H9 (cell line): Measurements from ENCODE around the gene TLX2. TPM values are rescaled to one million over a fixed set of nuclear protein-coding genes. Genes with fewer than 3 reads are reported as not detected.
A peak's percentile ranks its signal among the peaks of the same experiment; 100 is the strongest.

Experiments used
- DNase-seq: peaks from one replicate; pipeline ENCODE4 v3.0.0-alpha.2; 2017
- H2AFZ ChIP-seq: one replicate; pipeline ENCODE4 v1.6.1; 2013; ENCODE audit warnings: mild to moderate bottlenecking, low read length, control low read depth, moderate library complexity
- H2AK5ac ChIP-seq: 2 replicates; pipeline ENCODE4 v1.6.1; 2013; ENCODE audit warnings: low read length, control low read depth, mixed read lengths; ENCODE audit not compliant: insufficient read length
- H2BK120ac ChIP-seq: one replicate; pipeline ENCODE4 v1.6.1; 2013; ENCODE audit warnings: low read depth, mild to moderate bottlenecking, low read length, control low read depth, inconsistent platforms; ENCODE audit not compliant: poor library complexity, severe bottlenecking
- H2BK12ac ChIP-seq: 2 replicates; pipeline ENCODE4 v1.6.1; 2013; ENCODE audit warnings: low read length, control low read depth, mixed read lengths, low read depth; ENCODE audit not compliant: insufficient read length
- H2BK15ac ChIP-seq: 2 replicates; pipeline ENCODE4 v1.6.1; 2013; ENCODE audit warnings: low read depth, low read length, control low read depth
- H2BK20ac ChIP-seq: one replicate; pipeline ENCODE4 v1.6.1; 2013; ENCODE audit warnings: low read depth, mild to moderate bottlenecking, low read length, control low read depth, inconsistent platforms; ENCODE audit not compliant: poor library complexity, severe bottlenecking
- H2BK5ac ChIP-seq: 2 replicates; pipeline ENCODE4 v1.6.1; 2013; ENCODE audit warnings: low read length, control low read depth, mixed read lengths; ENCODE audit not compliant: insufficient read length
- H3K14ac ChIP-seq: 2 replicates; pipeline ENCODE4 v1.6.1; 2013; ENCODE audit warnings: low read length, control low read depth; ENCODE audit not compliant: insufficient read depth
- H3K18ac ChIP-seq: 2 replicates; pipeline ENCODE4 v1.6.1; 2013; ENCODE audit warnings: low read depth, mild to moderate bottlenecking, mixed read lengths, low read length, control low read depth; ENCODE audit not compliant: insufficient read length
- H3K23ac ChIP-seq: 2 replicates; pipeline ENCODE4 v1.6.1; 2013; ENCODE audit warnings: low read length, control low read depth, mixed read lengths, low read depth; ENCODE audit not compliant: insufficient read length
- H3K23me2 ChIP-seq: 2 replicates; pipeline ENCODE4 v1.6.1; 2013; ENCODE audit warnings: low read depth, mild to moderate bottlenecking, mixed read lengths, low read length, control low read depth; ENCODE audit not compliant: insufficient read length, poor library complexity, severe bottlenecking
- H3K27ac ChIP-seq: 2 replicates; pipeline ENCODE4 v1.5.1; 2013; ENCODE audit warnings: low read length, control low read depth, mixed read lengths, low read depth; ENCODE audit not compliant: insufficient read length
- H3K27me3 ChIP-seq: 2 replicates; pipeline ENCODE4 v1.6.1; 2013; ENCODE audit warnings: low read length, control low read depth, inconsistent platforms; ENCODE audit not compliant: insufficient read depth
- H3K4ac ChIP-seq: 2 replicates; pipeline ENCODE4 v1.6.1; 2013; ENCODE audit warnings: low read depth, mild to moderate bottlenecking, control low read depth, inconsistent platforms, low read length, moderate library complexity
- H3K4me1 ChIP-seq: 2 replicates; pipeline ENCODE4 v1.6.1; 2013; ENCODE audit warnings: low read length, control low read depth, inconsistent platforms; ENCODE audit not compliant: insufficient read depth
- H3K4me2 ChIP-seq: 2 replicates; pipeline ENCODE4 v1.6.1; 2013; ENCODE audit warnings: low read length, control low read depth, mixed read lengths; ENCODE audit not compliant: insufficient read length, insufficient read depth
- H3K56ac ChIP-seq: 2 replicates; pipeline ENCODE4 v1.6.1; 2013; ENCODE audit warnings: low read depth, mild to moderate bottlenecking, mixed read lengths, low read length, control low read depth; ENCODE audit not compliant: insufficient read length
- H3K79me1 ChIP-seq: 2 replicates; pipeline ENCODE4 v1.6.1; 2013; ENCODE audit warnings: low read depth, mild to moderate bottlenecking, moderate library complexity, low read length, control low read depth, inconsistent platforms; ENCODE audit not compliant: insufficient read depth, poor library complexity, severe bottlenecking
- H3K79me2 ChIP-seq: 2 replicates; pipeline ENCODE4 v1.6.1; 2013; ENCODE audit warnings: low read length, control low read depth, inconsistent platforms; ENCODE audit not compliant: insufficient read depth
- H3K9ac ChIP-seq: 2 replicates; pipeline ENCODE4 v1.6.1; 2013; ENCODE audit warnings: low read length, control low read depth, mixed read lengths; ENCODE audit not compliant: insufficient read length; ENCODE audit errors: extremely low read depth
- H3K9me3 ChIP-seq: one replicate; pipeline ENCODE4 v1.6.1; 2013; ENCODE audit warnings: low read depth, low read length, inconsistent platforms; ENCODE audit not compliant: control insufficient read depth
- H3T11ph ChIP-seq: one replicate; pipeline ENCODE4 v1.6.1; 2013; ENCODE audit warnings: mild to moderate bottlenecking, low read length, control low read depth, inconsistent platforms
- H4K20me1 ChIP-seq: one replicate; pipeline ENCODE4 v1.6.1; 2013; ENCODE audit not compliant: control insufficient read depth, insufficient read length, insufficient read depth
- H4K5ac ChIP-seq: 2 replicates; pipeline ENCODE4 v1.6.1; 2013; ENCODE audit warnings: low read depth, mild to moderate bottlenecking, mixed read lengths, low read length, control low read depth; ENCODE audit not compliant: insufficient read length
- H4K8ac ChIP-seq: replicated peaks from 2 replicates; pipeline ENCODE4 v1.6.1; 2013; ENCODE audit warnings: low read length, control low read depth, mixed read lengths, low read depth; ENCODE audit not compliant: insufficient read length
- H4K91ac ChIP-seq: 2 replicates; pipeline ENCODE4 v1.6.1; 2013; ENCODE audit warnings: low read depth, mild to moderate bottlenecking, moderate library complexity, mixed read lengths, low read length, control low read depth; ENCODE audit not compliant: insufficient read length
- H3K27ac Mint-ChIP-seq, 3 experiments: 2 replicates in 2 of 3; 3 replicates in 1 of 3; pipeline ENCODE4 v1.8.0; 2020 to 2021; ENCODE audit warnings: mixed read lengths in 3 of 3, mild to moderate bottlenecking in 1 of 3, moderate library complexity in 1 of 3
- H3K27me3 Mint-ChIP-seq: 2 replicates; pipeline ENCODE4 v1.8.0; 2021; ENCODE audit warnings: low read depth, mild to moderate bottlenecking, moderate library complexity, mixed read lengths
- H3K36me3 Mint-ChIP-seq, 3 experiments: 2 replicates in 2 of 3; 3 replicates in 1 of 3; pipeline ENCODE4 v1.8.0; 2020 to 2021; ENCODE audit warnings: low read depth in 3 of 3, mixed read lengths in 3 of 3; ENCODE audit not compliant: insufficient read depth in 1 of 3
- H3K4me1 Mint-ChIP-seq, 2 experiments: 2 replicates each; pipeline ENCODE4 v1.8.0; 2020; ENCODE audit warnings: mixed read lengths in 2 of 2
- H3K4me3 Mint-ChIP-seq, 2 experiments: 2 replicates in 1 of 2; 3 replicates in 1 of 2; pipeline ENCODE4 v1.8.0; 2020 to 2021; ENCODE audit warnings: mild to moderate bottlenecking in 2 of 2, mixed read lengths in 2 of 2, moderate library complexity in 1 of 2
- H3K9me3 Mint-ChIP-seq, 2 experiments: 2 replicates in 1 of 2; 3 replicates in 1 of 2; pipeline ENCODE4 v1.8.0; 2020; ENCODE audit warnings: mild to moderate bottlenecking in 2 of 2, mixed read lengths in 2 of 2, moderate library complexity in 1 of 2
- WGBS: extraction: QIAGEN DNeasy Blood & Tissue Kit; methylation state at CpG from one replicate; pipeline ENCODE4 v1.1.7; 2013; ENCODE audit warnings: missing lambda C conversion rate, low lambda C conversion rate, mixed read lengths; ENCODE audit not compliant: insufficient read length; ENCODE audit errors: extremely low coverage; 5-methylcytosine and 5-hydroxymethylcytosine counted together
- total RNA-seq: library from RNA; stranded (reverse); gene quantifications from 2 replicates; pipeline ENCODE4 v1.2.1, GENCODE V29; 2021
- TF ChIP-seq, protein P1 (sequence below): fragments of 200-600 bp; sonication (generic); conservative IDR thresholded peaks from 3 replicates; pipeline ENCODE4 v1.8.0; 2021; ENCODE audit warnings: antibody characterized with exemption, mild to moderate bottlenecking

The TLX2 gene
- total RNA-seq, 1 experiment from 2014 or later, result 0.20 TPM

GRCh38 chr2:74481431-74481830 is 32.8 kb upstream of the TLX2 start:
- Histone ChIP-seq H3K79me1 (no peaks in the 10 kb centered on the region), H2BK20ac (no peak overlapping the region), H4K5ac (no peak overlapping the region), H2BK15ac (no peak overlapping the region), H2AFZ (no peak overlapping the region), H3K14ac (no peak overlapping the region), H3K27me3 (no peaks in the 10 kb centered on the region), H3K4me1 (no peaks in the 10 kb centered on the region), H4K91ac (no peak overlapping the region), H4K20me1 (no peaks in the 10 kb centered on the region), H3K18ac (no peak overlapping the region), H2AK5ac (no peak overlapping the region), H3K23me2 (peaks cover 8% of the 10 kb centered on the region), H3K9ac (peak overlapping the region; percentile 41), H3K4me2 (peak overlapping the region; percentile 81), H2BK5ac (no peak overlapping the region), H3K27ac (no peak overlapping the region), H3K23ac (no peak overlapping the region), H3T11ph (no peak overlapping the region), H3K79me2 (no peaks in the 10 kb centered on the region), H4K8ac (no peak overlapping the region), H3K4ac (no peak overlapping the region), H3K56ac (no peak overlapping the region), H3K9me3 (no peaks in the 10 kb centered on the region), H2BK12ac (no peak overlapping the region), H2BK120ac (no peak overlapping the region)
- peaks cover 9 to 13% of the 10 kb centered on the region in 2 experiments for H3K4me1 Mint-ChIP-seq
- peak overlapping the region; percentile 100 for H3K4me3 Mint-ChIP-seq
- peaks cover 7 to 40% (median 35%) of the 10 kb centered on the region in 3 experiments; a peak in 6 of 7 replicates for H3K36me3 Mint-ChIP-seq
- H3K27ac Mint-ChIP-seq, result no peak overlapping the region
- DNase-seq, result no peak
- H3K9me3 Mint-ChIP-seq, result no peaks in the 10 kb centered on the region
- TF ChIP-seq, protein P1, sequence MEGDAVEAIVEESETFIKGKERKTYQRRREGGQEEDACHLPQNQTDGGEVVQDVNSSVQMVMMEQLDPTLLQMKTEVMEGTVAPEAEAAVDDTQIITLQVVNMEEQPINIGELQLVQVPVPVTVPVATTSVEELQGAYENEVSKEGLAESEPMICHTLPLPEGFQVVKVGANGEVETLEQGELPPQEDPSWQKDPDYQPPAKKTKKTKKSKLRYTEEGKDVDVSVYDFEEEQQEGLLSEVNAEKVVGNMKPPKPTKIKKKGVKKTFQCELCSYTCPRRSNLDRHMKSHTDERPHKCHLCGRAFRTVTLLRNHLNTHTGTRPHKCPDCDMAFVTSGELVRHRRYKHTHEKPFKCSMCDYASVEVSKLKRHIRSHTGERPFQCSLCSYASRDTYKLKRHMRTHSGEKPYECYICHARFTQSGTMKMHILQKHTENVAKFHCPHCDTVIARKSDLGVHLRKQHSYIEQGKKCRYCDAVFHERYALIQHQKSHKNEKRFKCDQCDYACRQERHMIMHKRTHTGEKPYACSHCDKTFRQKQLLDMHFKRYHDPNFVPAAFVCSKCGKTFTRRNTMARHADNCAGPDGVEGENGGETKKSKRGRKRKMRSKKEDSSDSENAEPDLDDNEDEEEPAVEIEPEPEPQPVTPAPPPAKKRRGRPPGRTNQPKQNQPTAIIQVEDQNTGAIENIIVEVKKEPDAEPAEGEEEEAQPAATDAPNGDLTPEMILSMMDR, result no peak
- H3K27me3 Mint-ChIP-seq, result no peaks in the 10 kb centered on the region
- WGBS, result no CpG with 5 or more reads among the region's 3 CpGs
